Ectodermal cell (in vitro differentiated cells): ENCODE measurements around the gene PRKCA.

Experiments
- H3K27ac ChIP-seq: 2 replicates; pipeline ENCODE4 v1.7.0; 2013; ENCODE audit warnings: mild to moderate bottlenecking, low read depth, low read length; ENCODE audit not compliant: insufficient read depth, poor library complexity, severe bottlenecking
- H3K27me3 ChIP-seq: 2 replicates; pipeline ENCODE4 v1.7.0; 2013; ENCODE audit warnings: mild to moderate bottlenecking, low read length; ENCODE audit not compliant: insufficient read depth, control insufficient read depth, poor library complexity, severe bottlenecking
- H3K36me3 ChIP-seq: one replicate; pipeline ENCODE4 v1.7.0; 2013; ENCODE audit warnings: low read length; ENCODE audit not compliant: control insufficient read depth, insufficient read depth
- H3K4me1 ChIP-seq: one replicate; pipeline ENCODE4 v1.7.0; 2013; ENCODE audit warnings: low read length; ENCODE audit not compliant: control insufficient read depth, insufficient read depth
- H3K4me3 ChIP-seq: 2 replicates; pipeline ENCODE4 v1.7.0; 2013; ENCODE audit warnings: low read depth, low read length, control low read depth; ENCODE audit not compliant: insufficient read depth
- H3K9me3 ChIP-seq: 2 replicates; pipeline ENCODE4 v1.7.0; 2013; ENCODE audit warnings: mild to moderate bottlenecking, low read length, moderate library complexity; ENCODE audit not compliant: control insufficient read depth
- WGBS, 2 experiments: methylation state at CpG; one replicate each; pipeline ENCODE4 v1.1.7; 2013; ENCODE audit warnings: missing lambda C conversion rate in 2 of 2; 5-methylcytosine and 5-hydroxymethylcytosine counted together

PRKCA gene

GRCh38 chr17:66829386-66829864 is 527.0 kb downstream of the PRKCA start:
- Histone ChIP-seq H3K4me1 (peaks cover 6% of the 10 kb centered on the region), H3K27ac (no peak overlapping the region), H3K27me3 (peaks cover 17% of the 10 kb centered on the region), H3K36me3 (no peaks in the 10 kb centered on the region), H3K9me3 (no peaks in the 10 kb centered on the region), H3K4me3 (no peak overlapping the region)
- WGBS, 2 experiments: 9 to 11% methylated on average over 18 of the region's 18 CpGs

- H3K9me3 ChIP-seq: no peaks in the 10 kb centered on the region
- H3K27ac ChIP-seq: peak overlapping the region; percentile 9
- peaks cover 22% of the 10 kb centered on the region for H3K27me3 ChIP-seq
- H3K4me1 ChIP-seq: peaks cover 6% of the 10 kb centered on the region
- no peak overlapping the region for H3K4me3 ChIP-seq
- WGBS, 2 experiments: 26 to 30% methylated on average over 10 of the region's 10 CpGs
- no peaks in the 10 kb centered on the region for H3K36me3 ChIP-seq
Observed at GRCh38 chr17:66829883-66830282, 527.5 kb downstream of the PRKCA start.

GRCh38 chr17:66830451-66830850 is 528.0 kb downstream of the PRKCA start:
- Histone ChIP-seq H3K4me3 (no peak overlapping the region), H3K27me3 (peaks cover 28% of the 10 kb centered on the region), H3K9me3 (no peaks in the 10 kb centered on the region), H3K27ac (no peak overlapping the region), H3K4me1 (peaks cover 6% of the 10 kb centered on the region), H3K36me3 (no peaks in the 10 kb centered on the region)
- 25 to 30% methylated on average over 4 of the region's 4 CpGs for WGBS, 2 experiments

GRCh38 chr17:66831383-66832210 is 529.2 kb downstream of the PRKCA start:
- H3K4me3 ChIP-seq: no peak overlapping the region
- peaks cover 6% of the 10 kb centered on the region for H3K4me1 ChIP-seq
- H3K27me3 ChIP-seq: peaks cover 39% of the 10 kb centered on the region
- 90 to 91% methylated on average over 14 of the region's 14 CpGs for WGBS, 2 experiments
- no peaks in the 10 kb centered on the region for H3K36me3 ChIP-seq
- H3K9me3 ChIP-seq: no peaks in the 10 kb centered on the region
- H3K27ac ChIP-seq: no peak overlapping the region

GRCh38 chr17:66833201-66833600 is 530.8 kb downstream of the PRKCA start:
- H3K27me3 ChIP-seq: peaks cover 47% of the 10 kb centered on the region
- H3K9me3 ChIP-seq: no peaks in the 10 kb centered on the region
- WGBS, 2 experiments: 87 to 92% methylated on average over 4 of the region's 4 CpGs
- no peaks in the 10 kb centered on the region for H3K36me3 ChIP-seq
- no peak overlapping the region for H3K27ac ChIP-seq
- H3K4me3 ChIP-seq: no peak overlapping the region
- peaks cover 6% of the 10 kb centered on the region for H3K4me1 ChIP-seq

GRCh38 chr17:66834426-66834918 is 532.1 kb downstream of the PRKCA start:
- Histone ChIP-seq H3K27me3 (peaks cover 47% of the 10 kb centered on the region), H3K4me3 (no peak overlapping the region), H3K9me3 (no peaks in the 10 kb centered on the region), H3K36me3 (no peaks in the 10 kb centered on the region), H3K4me1 (peaks cover 6% of the 10 kb centered on the region), H3K27ac (no peak overlapping the region)
- WGBS, 2 experiments: 47 to 48% methylated on average over 7 of the region's 7 CpGs

GRCh38 chr17:66834919-66835454 is 532.6 kb downstream of the PRKCA start, which contains the start of gene CACNG5:
Gene CACNG5, plus strand, starts transcription at chr17:66835117. Its CDS starts 42,216 bp downstream, at chr17:66877333.
- H3K9me3 ChIP-seq: no peaks in the 10 kb centered on the region
- peaks cover 4% of the 10 kb centered on the region for H3K4me1 ChIP-seq
- H3K4me3 ChIP-seq: no peak within 1 kb of the TSS
- 10 to 11% methylated on average over 57 of the region's 57 CpGs for WGBS, 2 experiments
- H3K36me3 ChIP-seq: no peaks in the 10 kb centered on the region
- no peak within 1 kb of the TSS for H3K27ac ChIP-seq
- H3K27me3 ChIP-seq: peaks cover 44% of the 10 kb centered on the region

GRCh38 chr17:66835476-66835875 is 533.1 kb downstream of the PRKCA start:
- no peak overlapping the region for H3K27ac ChIP-seq
- H3K4me1 ChIP-seq: no peaks in the 10 kb centered on the region
- no peaks in the 10 kb centered on the region for H3K36me3 ChIP-seq
- H3K4me3 ChIP-seq: no peak overlapping the region
- peaks cover 39% of the 10 kb centered on the region for H3K27me3 ChIP-seq
- H3K9me3 ChIP-seq: no peaks in the 10 kb centered on the region
- WGBS, 2 experiments: 72 to 74% methylated on average over 16 of the region's 16 CpGs

GRCh38 chr17:66836063-66837005 is 533.9 kb downstream of the PRKCA start:
- H3K27ac ChIP-seq: no peak overlapping the region
- H3K36me3 ChIP-seq: no peaks in the 10 kb centered on the region
- 88 to 91% methylated on average over 11 of the region's 11 CpGs for WGBS, 2 experiments
- H3K4me1 ChIP-seq: no peaks in the 10 kb centered on the region
- no peak overlapping the region for H3K4me3 ChIP-seq
- H3K27me3 ChIP-seq: peaks cover 37% of the 10 kb centered on the region
- H3K9me3 ChIP-seq: no peaks in the 10 kb centered on the region
